Astrocyte (in vitro differentiated cells and primary cell): Measurements from ENCODE around the gene BYSL. TPM values are rescaled to one million over a fixed set of nuclear protein-coding genes. Genes with fewer than 3 reads are reported as not detected.

Experiments used
- DNase-seq: peaks from one replicate; pipeline ENCODE4 v3.0.0-alpha.2; 2010; ENCODE audit warnings: low read depth
- FAIRE-seq: peaks from 2 replicates; lab custom pipeline; 2011; peaks lifted over from hg19 to GRCh38; lab: Jason Lieb, UNC
- H2AFZ ChIP-seq: 2 replicates; pipeline ENCODE4 v1.6.0; 2012; ENCODE audit warnings: low read depth, low read length, inconsistent platforms
- H3K27ac ChIP-seq: 2 replicates; pipeline ENCODE4 v1.5.1; 2011; ENCODE audit warnings: low read depth, low read length, inconsistent platforms
- H3K27me3 ChIP-seq: 2 replicates; pipeline ENCODE4 v1.6.0; 2011; ENCODE audit warnings: low read length, inconsistent platforms; ENCODE audit not compliant: insufficient read depth
- H3K36me3 ChIP-seq: 2 replicates; pipeline ENCODE4 v1.5.1; 2011; ENCODE audit warnings: low read length, inconsistent platforms; ENCODE audit not compliant: insufficient read depth
- H3K4me1 ChIP-seq: 2 replicates; pipeline ENCODE4 v1.5.1; 2011; ENCODE audit warnings: low read length, inconsistent platforms; ENCODE audit not compliant: insufficient read depth
- H3K4me2 ChIP-seq: 2 replicates; pipeline ENCODE4 v1.6.0; 2012; ENCODE audit warnings: low read length, inconsistent platforms
- H3K4me3 ChIP-seq: 2 replicates; pipeline ENCODE4 v1.5.1; 2011; ENCODE audit warnings: low read depth, mild to moderate bottlenecking, low read length, inconsistent platforms; ENCODE audit not compliant: insufficient read depth
- H3K79me2 ChIP-seq: 2 replicates; pipeline ENCODE4 v1.6.0; 2012; ENCODE audit warnings: mild to moderate bottlenecking, low read length, inconsistent platforms; ENCODE audit not compliant: insufficient read depth
- H3K9ac ChIP-seq: 2 replicates; pipeline ENCODE4 v1.6.0; 2012; ENCODE audit warnings: mild to moderate bottlenecking, low read length, inconsistent platforms
- H3K9me3 ChIP-seq: 2 replicates; pipeline ENCODE4 v1.5.1; 2012; ENCODE audit warnings: low read depth, mild to moderate bottlenecking, low read length, inconsistent platforms; ENCODE audit not compliant: insufficient read depth
- H4K20me1 ChIP-seq: 2 replicates; pipeline ENCODE4 v1.6.0; 2012; ENCODE audit warnings: low read length, inconsistent platforms; ENCODE audit not compliant: insufficient read depth
- H3K27ac Mint-ChIP-seq: one replicate; pipeline ENCODE4 v1.8.0; 2021; ENCODE audit warnings: mild to moderate bottlenecking, mixed read lengths; ENCODE audit not compliant: unreplicated experiment
- H3K27me3 Mint-ChIP-seq: one replicate; pipeline ENCODE4 v1.8.0; 2021; ENCODE audit warnings: low read depth, mixed read lengths; ENCODE audit not compliant: unreplicated experiment
- H3K36me3 Mint-ChIP-seq: one replicate; pipeline ENCODE4 v1.8.0; 2021; ENCODE audit warnings: low read depth, mixed read lengths; ENCODE audit not compliant: unreplicated experiment
- H3K4me1 Mint-ChIP-seq: one replicate; pipeline ENCODE4 v1.8.0; 2021; ENCODE audit warnings: low read depth, mixed read lengths; ENCODE audit not compliant: unreplicated experiment
- H3K4me3 Mint-ChIP-seq: one replicate; pipeline ENCODE4 v1.8.0; 2021; ENCODE audit warnings: mild to moderate bottlenecking, moderate library complexity, mixed read lengths; ENCODE audit not compliant: unreplicated experiment
- H3K9me3 Mint-ChIP-seq: one replicate; pipeline ENCODE4 v1.8.0; 2021; ENCODE audit warnings: mild to moderate bottlenecking, mixed read lengths; ENCODE audit not compliant: unreplicated experiment
- CTCF ChIP-seq: IDR thresholded peaks from 2 replicates; pipeline ENCODE4 v1.5.1; 2011; ENCODE audit warnings: low read depth, mild to moderate bottlenecking, inconsistent platforms, low read length, moderate library complexity; ENCODE audit not compliant: insufficient read depth
- EZH2 ChIP-seq: IDR thresholded peaks from 2 replicates; pipeline ENCODE4 v1.6.1; 2012; ENCODE audit warnings: mild to moderate bottlenecking, low read length, inconsistent platforms; ENCODE audit not compliant: insufficient read depth
- total RNA-seq: library from RNA; stranded (reverse); gene quantifications from 2 replicates; pipeline ENCODE4 v1.2.1, GENCODE V29; 2021

Gene BYSL
- total RNA-seq, 1 donor from 2014 or later = 41.2 TPM

GRCh38 chr6:41878961-41879405 is 42.3 kb upstream of the BYSL start:
- peak; percentile 13 for FAIRE-seq
- H4K20me1 ChIP-seq = no peaks in the 10 kb centered on the region
- H3K4me3 ChIP-seq = no peak overlapping the region
- peak; percentile 63 for DNase-seq
- H3K36me3 ChIP-seq = no peaks in the 10 kb centered on the region
- H3K79me2 ChIP-seq = no peaks in the 10 kb centered on the region
- no peak for TF ChIP-seq CTCF
- no peak for TF ChIP-seq EZH2
- peak overlapping the region; percentile 60 for H3K27ac ChIP-seq
- Mint-ChIP-seq H3K4me1 (peaks cover 2% of the 10 kb centered on the region), H3K27me3 (no peaks in the 10 kb centered on the region), H3K9me3 (no peaks in the 10 kb centered on the region), H3K36me3 (no peaks in the 10 kb centered on the region), H3K27ac (peak overlapping the region; percentile 83), H3K4me3 (no peak overlapping the region)
- no peak overlapping the region for H2AFZ ChIP-seq
- no peaks in the 10 kb centered on the region for H3K27me3 ChIP-seq
- H3K4me1 ChIP-seq = peaks cover 16% of the 10 kb centered on the region
- peak overlapping the region; percentile 56 for H3K4me2 ChIP-seq
- no peak overlapping the region for H3K9ac ChIP-seq
- no peaks in the 10 kb centered on the region for H3K9me3 ChIP-seq

- no peak for FAIRE-seq
- Histone ChIP-seq H2AFZ (no peak overlapping the region), H3K9me3 (no peaks in the 10 kb centered on the region), H3K4me3 (no peak overlapping the region), H3K4me2 (no peak overlapping the region), H3K79me2 (no peaks in the 10 kb centered on the region), H3K27ac (no peak overlapping the region), H3K4me1 (peaks cover 16% of the 10 kb centered on the region), H3K36me3 (no peaks in the 10 kb centered on the region), H3K9ac (no peak overlapping the region), H3K27me3 (no peaks in the 10 kb centered on the region), H4K20me1 (no peaks in the 10 kb centered on the region)
- no peaks in the 10 kb centered on the region for H3K27me3 Mint-ChIP-seq
- H3K4me3 Mint-ChIP-seq = no peak overlapping the region
- peaks cover 2% of the 10 kb centered on the region for H3K4me1 Mint-ChIP-seq
- no peak overlapping the region for H3K27ac Mint-ChIP-seq
- TF ChIP-seq EZH2 = no peak
- TF ChIP-seq CTCF = no peak
- no peaks in the 10 kb centered on the region for H3K36me3 Mint-ChIP-seq
- H3K9me3 Mint-ChIP-seq = no peaks in the 10 kb centered on the region
- DNase-seq = no peak
These were observed 39.8 kb upstream of the BYSL start for GRCh38 chr6:41881506-41881905.

DNA sequence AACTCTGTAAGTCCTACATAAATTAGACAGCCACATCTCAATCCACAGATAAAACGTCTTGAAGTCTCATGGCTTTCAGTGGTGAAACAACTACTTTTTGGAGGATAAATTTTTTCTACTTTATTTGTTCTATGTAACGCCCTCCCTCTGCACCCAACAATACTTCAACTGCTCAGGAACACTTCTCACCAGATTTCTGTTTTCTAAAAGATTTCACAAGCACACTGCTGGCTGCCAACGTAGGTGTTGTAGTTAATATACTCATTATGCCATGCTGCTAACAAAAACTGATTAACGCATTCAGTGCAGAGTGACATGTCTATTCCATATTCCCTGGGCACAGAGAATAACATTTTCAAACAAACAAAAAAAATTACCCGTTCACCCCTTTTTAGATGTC is 36.3 kb upstream of the BYSL start:
- H3K4me2 ChIP-seq = no peak overlapping the region
- Mint-ChIP-seq H3K27me3 (no peaks in the 10 kb centered on the region), H3K4me3 (no peak overlapping the region), H3K4me1 (peaks cover 8% of the 10 kb centered on the region), H3K9me3 (no peaks in the 10 kb centered on the region), H3K27ac (no peak overlapping the region), H3K36me3 (no peaks in the 10 kb centered on the region)
- H3K9ac ChIP-seq = no peak overlapping the region
- FAIRE-seq (no peak), DNase-seq (no peak)
- no peaks in the 10 kb centered on the region for H3K4me1 ChIP-seq
- TF ChIP-seq CTCF = no peak
- TF ChIP-seq EZH2 = no peak
- no peak overlapping the region for H3K4me3 ChIP-seq
- H3K9me3 ChIP-seq = no peaks in the 10 kb centered on the region
- no peaks in the 10 kb centered on the region for H3K36me3 ChIP-seq
- H3K79me2 ChIP-seq = no peaks in the 10 kb centered on the region
- H3K27ac ChIP-seq = no peak overlapping the region
- no peak overlapping the region for H2AFZ ChIP-seq
- no peaks in the 10 kb centered on the region for H4K20me1 ChIP-seq
- no peaks in the 10 kb centered on the region for H3K27me3 ChIP-seq
